Sigmoid colon (tissue), 4 donors: ENCODE measurements around the gene WNT6.

Experiments used
- POLR2A ChIP-seq, 2 donors: fragments of 450-650 bp; IDR thresholded peaks; one replicate each; pipeline ENCODE4 v1.6.1; 2016; ENCODE audit warnings: antibody characterized with exemption in 2 of 2, mild to moderate bottlenecking in 2 of 2, moderate library complexity in 2 of 2
- POLR2AphosphoS5 ChIP-seq, 4 donors: sonication (generic); formaldehyde crosslinking; IDR thresholded peaks; one replicate each; pipeline ENCODE4 v1.6.1; 2017; ENCODE audit warnings: antibody characterized with exemption in 4 of 4
- TF ChIP-seq, protein P1 (sequence below), 4 experiments: fragments of 450-650 bp in 3 of 4; fragments of 200-600 bp in 1 of 4; IDR thresholded peaks; one replicate each; pipeline ENCODE4 v1.5.1; 2016 to 2019; ENCODE audit warnings: antibody characterized with exemption in 4 of 4, mild to moderate bottlenecking in 3 of 4, moderate library complexity in 2 of 4

DNA sequence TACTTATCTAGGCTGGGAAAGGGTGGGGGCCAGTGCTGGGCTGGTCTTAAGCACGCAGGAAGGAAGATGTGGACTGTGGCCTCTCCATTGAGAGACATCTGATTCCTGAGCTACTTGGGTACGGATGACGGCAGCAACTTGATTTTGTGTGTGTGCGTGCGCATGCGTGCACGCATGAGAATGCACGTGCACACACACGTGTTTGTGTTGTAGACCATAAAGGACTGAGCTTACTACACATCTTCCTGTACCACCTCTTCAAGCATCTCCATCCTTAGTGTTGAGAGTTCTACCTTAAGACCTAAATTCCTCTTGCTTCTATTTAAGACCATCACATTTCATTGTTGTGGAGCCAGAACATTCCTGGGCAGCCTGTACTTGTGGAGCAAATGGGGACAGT lies 9.5 kb downstream of the WNT6 start:
- TF ChIP-seq POLR2AphosphoS5 (IDR thresholded peaks at IDR 0.05) (no peak), POLR2A (IDR thresholded peaks at IDR 0.05) (no peak)
- TF ChIP-seq, protein P1, sequence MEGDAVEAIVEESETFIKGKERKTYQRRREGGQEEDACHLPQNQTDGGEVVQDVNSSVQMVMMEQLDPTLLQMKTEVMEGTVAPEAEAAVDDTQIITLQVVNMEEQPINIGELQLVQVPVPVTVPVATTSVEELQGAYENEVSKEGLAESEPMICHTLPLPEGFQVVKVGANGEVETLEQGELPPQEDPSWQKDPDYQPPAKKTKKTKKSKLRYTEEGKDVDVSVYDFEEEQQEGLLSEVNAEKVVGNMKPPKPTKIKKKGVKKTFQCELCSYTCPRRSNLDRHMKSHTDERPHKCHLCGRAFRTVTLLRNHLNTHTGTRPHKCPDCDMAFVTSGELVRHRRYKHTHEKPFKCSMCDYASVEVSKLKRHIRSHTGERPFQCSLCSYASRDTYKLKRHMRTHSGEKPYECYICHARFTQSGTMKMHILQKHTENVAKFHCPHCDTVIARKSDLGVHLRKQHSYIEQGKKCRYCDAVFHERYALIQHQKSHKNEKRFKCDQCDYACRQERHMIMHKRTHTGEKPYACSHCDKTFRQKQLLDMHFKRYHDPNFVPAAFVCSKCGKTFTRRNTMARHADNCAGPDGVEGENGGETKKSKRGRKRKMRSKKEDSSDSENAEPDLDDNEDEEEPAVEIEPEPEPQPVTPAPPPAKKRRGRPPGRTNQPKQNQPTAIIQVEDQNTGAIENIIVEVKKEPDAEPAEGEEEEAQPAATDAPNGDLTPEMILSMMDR (IDR thresholded peaks at IDR 0.05): no peak
